Activated CD8-positive, alpha-beta T cell treated with anti-CD3 and anti-CD28 coated beads for 36 hours (primary cell): ENCODE data around the gene CCSAP. TPM values are rescaled to one million over a fixed set of nuclear protein-coding genes. Genes with fewer than 3 reads are reported as not detected.
A peak's percentile ranks its signal among the peaks of the same experiment; 100 is the strongest.

Experiments used
- ATAC-seq: fragments of 200-7000 bp; cut with Tn5 transposase; one replicate; pipeline ENCODE4 v1.10.0; 2021; ENCODE audit warnings: mild to moderate bottlenecking, moderate library complexity
- CTCF ChIA-PET: fragments of 350-600 bp; sonication (Branson Sonifier 250); formaldehyde crosslinking; loops from one replicate; lab custom pipeline; 2021; ENCODE audit warnings: antibody characterized with exemption; lab: Charles Lee
- POLR2A ChIA-PET: fragments of 350-600 bp; sonication (Branson Sonifier 250); formaldehyde crosslinking; loops from one replicate; lab custom pipeline; 2021; ENCODE audit warnings: antibody characterized with exemption; lab: Charles Lee
- DNase-seq: peaks from one replicate; pipeline ENCODE4 v3.0.0-alpha.2; 2020
- H3K27ac Mint-ChIP-seq: one replicate; pipeline ENCODE4 v1.8.0; 2021; ENCODE audit warnings: mild to moderate bottlenecking, mixed read lengths
- H3K27me3 Mint-ChIP-seq: one replicate; pipeline ENCODE4 v1.8.0; 2021; ENCODE audit warnings: mixed read lengths
- H3K36me3 Mint-ChIP-seq: one replicate; pipeline ENCODE4 v1.8.0; 2021; ENCODE audit warnings: low read depth, mixed read lengths
- H3K4me1 Mint-ChIP-seq: one replicate; pipeline ENCODE4 v1.8.0; 2021; ENCODE audit warnings: low read depth, mixed read lengths
- H3K4me3 Mint-ChIP-seq: one replicate; pipeline ENCODE4 v1.8.0; 2021; ENCODE audit warnings: mild to moderate bottlenecking, moderate library complexity, mixed read lengths
- H3K9me3 Mint-ChIP-seq: one replicate; pipeline ENCODE4 v1.8.0; 2021; ENCODE audit warnings: mixed read lengths
- CTCF ChIP-seq: fragments of 200-600 bp; IDR thresholded peaks from one replicate; pipeline ENCODE4 v1.8.0; 2022; ENCODE audit warnings: antibody characterized with exemption, mild to moderate bottlenecking
- intact Hi-C: fragments of 100-400 bp; cut with micrococcal nuclease; formaldehyde crosslinking; loops from one replicate; pipeline ENCODE4 v1.10.0; 2022
- total RNA-seq, 2 experiments: library from RNA; stranded (reverse); gene quantifications; one replicate each; pipeline ENCODE4 v1.2.3, GENCODE V29; 2021

Gene CCSAP
- total RNA-seq, 2 experiments from 2014 or later: 9.9 to 10.8 TPM

DNA sequence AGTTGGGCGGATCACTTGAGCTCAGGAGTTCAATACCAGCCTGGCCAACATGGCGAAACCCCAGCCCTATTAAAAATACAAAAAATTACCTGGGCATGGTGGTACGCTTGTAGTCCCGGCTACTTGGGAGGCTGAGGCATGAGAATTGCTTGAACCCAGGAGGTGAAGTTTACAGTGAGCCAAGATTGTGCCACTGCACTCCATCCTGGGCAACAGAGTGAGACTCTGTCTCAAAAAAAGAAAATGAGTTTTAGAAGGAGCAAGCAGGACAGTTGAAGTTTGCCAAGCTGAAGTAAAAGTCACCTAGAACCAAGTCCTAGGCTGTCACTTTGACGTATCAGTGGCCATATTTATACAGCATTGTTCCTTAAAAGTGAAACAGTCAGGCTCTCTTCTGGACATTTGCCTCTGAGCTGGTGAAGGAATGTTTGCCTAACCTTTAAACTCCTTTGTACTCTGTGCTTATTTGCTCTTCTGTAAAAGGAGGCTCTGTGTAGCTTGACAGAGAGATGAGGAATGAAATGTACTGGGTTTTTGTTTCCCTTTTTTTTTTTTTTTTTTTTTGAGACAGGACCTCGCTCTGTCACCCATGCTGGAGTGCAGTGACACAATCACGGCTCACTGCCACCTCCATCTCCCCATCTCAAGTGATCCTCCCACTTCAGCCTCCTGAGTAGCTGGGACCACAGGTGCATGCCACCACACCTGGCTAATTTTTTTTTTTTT lies 69.2 kb downstream of the CCSAP start:
- Mint-ChIP-seq H3K27ac (no peak overlapping the region), H3K9me3 (no peaks in the 10 kb centered on the region), H3K36me3 (peaks cover 2% of the 10 kb centered on the region), H3K27me3 (no peaks in the 10 kb centered on the region), H3K4me1 (peaks cover 26% of the 10 kb centered on the region), H3K4me3 (no peak overlapping the region)
- ChIA-PET POLR2A (no interaction called here), CTCF (interaction anchor here (0.9 to 1.2 kb wide), 4 partner anchors 15 to 208 kb away, joined by 3 read pairs; no protein-coding TSS in a partner anchor)
- intact Hi-C loops: loop anchor here (10.0 kb wide), 1 partner anchor 71 kb away; the partner anchor contains the start of gene CCSAP
- ATAC-seq (no peak), DNase-seq (no peak)
- no peak for TF ChIP-seq CTCF

- ChIA-PET POLR2A (no interaction called here), CTCF (interaction anchor here (0.9 to 2.9 kb wide), 2 partner anchors 14 kb away, joined by 3 to 12 read pairs; no protein-coding TSS in a partner anchor)
- Mint-ChIP-seq H3K27me3 (no peaks in the 10 kb centered on the region), H3K4me3 (peak overlapping the region; percentile 88), H3K27ac (peak overlapping the region; percentile 78), H3K4me1 (peaks cover 26% of the 10 kb centered on the region), H3K9me3 (peaks cover 2% of the 10 kb centered on the region), H3K36me3 (peaks cover 2% of the 10 kb centered on the region)
- no peak for TF ChIP-seq CTCF
- DNase-seq (no peak), ATAC-seq (no peak)
- intact Hi-C loops: loop anchor here (10.0 kb wide), 1 partner anchor 72 kb away; the partner anchor contains the start of gene CCSAP
These were observed 70.4 kb downstream of the CCSAP start for GRCh38 chr1:229272164-229273158.

- ATAC-seq (peak; percentile 69), DNase-seq (peak; percentile 51)
- intact Hi-C loops: loop anchor here (10.0 kb wide), 1 partner anchor 73 kb away; the partner anchor contains the start of gene CCSAP
- Mint-ChIP-seq H3K4me3 (peak overlapping the region; percentile 88), H3K27ac (peak overlapping the region; percentile 78), H3K9me3 (peaks cover 4% of the 10 kb centered on the region), H3K36me3 (peaks cover 2% of the 10 kb centered on the region), H3K27me3 (no peaks in the 10 kb centered on the region), H3K4me1 (peaks cover 29% of the 10 kb centered on the region)
- POLR2A ChIA-PET: no interaction called here
- TF ChIP-seq CTCF: no peak
- CTCF ChIA-PET: interaction anchor here (2.9 kb wide), 1 partner anchor 13 kb away, joined by 12 read pairs; no protein-coding TSS in a partner anchor
These were observed 71.2 kb downstream of the CCSAP start for GRCh38 chr1:229271448-229272159.

Other genes starting within 250 kb of the CCSAP start
- gene RAB4A, start 71.9 kb downstream of the CCSAP start, total RNA-seq: 10 to 100 TPM; 27.2 to 30.6 TPM
- not detected for gene ACTA1, start 91.0 kb upstream of the CCSAP start, total RNA-seq
- gene NUP133, start 165.3 kb upstream of the CCSAP start, total RNA-seq: 10 to 100 TPM; 58.9 to 59.7 TPM
- 10 to 100 TPM; 30.7 to 32.1 TPM for gene ABCB10, start 215.7 kb upstream of the CCSAP start, total RNA-seq